Myocyte (in vitro differentiated cells): ENCODE data around the gene TWIST1. TPM values are rescaled to one million over a fixed set of nuclear protein-coding genes. Genes with fewer than 3 reads are reported as not detected.

Experiments used
- DNase-seq: peaks from one replicate; pipeline ENCODE4 v3.0.0-alpha.2; 2012; ENCODE audit warnings: low read depth
- total RNA-seq: library from RNA; depleted of rRNA; stranded (reverse); fragments of >200 nt; gene quantifications from 2 replicates; pipeline ENCODE4 v1.2.3, GENCODE V29; 2014

Gene TWIST1
- total RNA-seq, 1 donor from 2014 or later: 24.7 TPM

DNA sequence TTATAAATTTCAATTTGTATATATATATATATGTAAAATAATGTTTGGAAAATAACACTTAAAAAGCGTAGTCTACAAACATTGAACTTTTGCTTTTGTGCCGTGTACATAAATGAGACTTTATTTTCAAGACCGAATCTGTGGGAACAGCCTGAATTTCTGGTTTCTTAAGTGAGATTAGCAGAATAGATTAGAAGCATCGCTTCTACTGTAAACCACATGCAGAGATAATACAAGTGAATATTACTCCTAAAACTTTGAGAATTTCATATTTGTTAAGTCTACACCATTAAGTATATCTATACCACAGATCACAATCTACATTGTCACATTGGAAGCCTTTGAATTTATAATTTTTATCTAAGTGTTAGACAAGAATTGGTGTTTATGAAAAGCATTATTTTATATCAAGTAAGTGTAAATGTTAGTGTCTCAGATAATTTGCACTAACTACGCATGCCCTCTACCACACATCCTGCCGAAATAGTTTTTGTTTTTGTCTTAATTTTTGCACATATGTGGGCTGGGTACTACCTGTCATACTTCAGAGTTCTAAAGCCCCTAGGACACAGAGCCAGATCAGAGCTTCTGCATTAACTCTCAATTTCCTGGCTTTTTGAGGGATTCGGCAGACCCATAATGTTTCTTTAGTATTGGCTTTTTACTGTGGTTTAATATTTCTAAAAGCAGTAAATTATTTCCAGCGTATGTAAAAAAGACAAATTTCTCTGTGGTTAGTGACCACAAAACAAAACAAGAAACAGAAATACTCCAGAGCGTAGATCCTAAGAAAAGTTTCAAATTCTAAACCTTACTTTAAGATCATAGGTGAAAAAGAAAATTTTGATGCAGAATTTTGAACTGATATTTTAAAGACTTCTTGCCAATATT, 20.0 kb downstream of the TWIST1 start:
- no peak for DNase-seq

GRCh38 chr7:19095353-19095860, 22.0 kb downstream of the TWIST1 start:
- no peak for DNase-seq

- no peak for DNase-seq
These were observed 22.7 kb downstream of the TWIST1 start for GRCh38 chr7:19094598-19095352.

DNA sequence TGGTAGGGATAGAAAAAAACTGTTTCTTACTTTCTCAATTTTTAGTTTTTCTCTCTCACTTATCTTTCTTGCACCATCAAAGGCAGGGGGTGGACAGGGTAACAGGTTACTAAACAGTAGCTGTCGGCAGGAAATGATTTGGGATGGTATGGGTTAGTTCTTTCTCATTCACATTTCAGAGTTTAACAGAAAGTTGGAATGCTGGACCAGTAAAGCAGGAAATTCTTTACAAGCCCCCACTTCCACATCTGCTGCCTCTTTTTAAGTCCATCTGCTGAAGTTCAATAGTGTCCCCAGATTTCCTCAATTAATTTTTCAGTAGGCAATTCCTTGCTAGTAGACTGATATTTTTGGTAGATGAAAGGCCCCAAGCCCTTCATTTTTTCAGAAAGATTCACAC, 23.3 kb downstream of the TWIST1 start:
- no peak for DNase-seq

DNA sequence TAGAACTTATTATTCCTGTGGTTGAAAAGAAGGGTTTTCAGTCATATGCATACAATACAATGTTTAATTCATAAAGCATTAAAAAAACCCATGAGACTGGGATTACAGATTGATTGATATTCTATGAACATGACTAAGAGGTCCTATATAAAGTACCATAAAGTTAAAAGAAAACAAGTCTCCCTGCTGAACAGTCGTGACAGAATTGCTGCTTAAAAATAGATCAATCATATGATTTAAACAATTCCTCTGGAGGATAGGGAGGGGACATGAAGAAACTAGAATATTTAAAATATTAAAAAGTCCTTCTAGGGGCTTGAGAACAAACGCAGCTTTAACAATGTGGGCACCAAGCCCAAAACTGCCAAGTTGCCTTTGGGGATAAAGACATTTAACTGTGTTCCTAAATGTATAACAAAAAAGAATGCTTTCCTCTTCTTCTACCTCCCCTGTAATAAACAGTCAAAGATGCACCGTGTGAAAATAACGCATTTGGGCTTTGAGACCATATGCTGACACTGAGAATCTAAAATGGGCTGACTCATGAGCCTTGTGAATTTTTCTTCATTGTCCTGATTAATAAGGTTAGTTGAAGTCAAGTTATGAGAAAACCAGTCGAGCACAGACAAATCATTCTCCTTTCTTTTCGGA, 25.8 kb downstream of the TWIST1 start:
- no peak for DNase-seq

DNA sequence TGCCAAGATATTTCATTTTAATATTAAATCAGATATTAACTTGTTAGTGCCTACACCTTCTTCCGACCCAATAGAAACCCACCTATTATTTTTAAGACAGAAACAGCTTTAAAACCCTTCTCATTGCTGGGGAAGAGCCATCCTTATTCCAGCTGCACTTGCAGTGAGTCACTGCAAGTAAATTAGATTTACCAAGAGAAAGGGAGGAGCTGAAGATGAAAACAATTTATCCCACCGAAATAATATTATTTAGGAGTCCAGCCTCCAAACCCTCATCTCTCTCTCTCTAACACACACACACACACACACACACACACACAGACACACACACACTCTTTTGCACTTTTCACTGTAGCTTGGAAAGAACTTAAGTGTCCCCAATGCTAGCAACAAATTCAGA, 26.9 kb downstream of the TWIST1 start:
- DNase-seq: no peak

DNA sequence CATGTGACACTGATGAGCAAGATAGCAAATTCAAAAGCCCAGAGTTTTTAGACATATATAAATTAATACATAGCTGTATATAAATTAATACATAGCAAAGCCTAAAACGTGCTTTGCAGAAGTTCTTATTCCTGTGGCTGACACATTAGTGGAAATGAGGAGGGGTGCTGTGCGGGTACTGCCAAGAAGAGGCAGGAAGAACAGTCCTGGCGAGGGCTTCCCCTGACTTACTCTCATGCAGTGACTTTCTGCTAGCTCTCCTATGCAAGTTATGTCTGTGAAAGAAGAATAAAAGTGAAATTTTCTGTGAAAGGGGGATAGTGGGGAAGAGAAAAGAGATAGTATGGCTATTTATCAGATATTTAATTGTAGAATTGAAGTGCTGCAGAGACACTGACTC, 27.6 kb downstream of the TWIST1 start:
- DNase-seq: no peak

DNA sequence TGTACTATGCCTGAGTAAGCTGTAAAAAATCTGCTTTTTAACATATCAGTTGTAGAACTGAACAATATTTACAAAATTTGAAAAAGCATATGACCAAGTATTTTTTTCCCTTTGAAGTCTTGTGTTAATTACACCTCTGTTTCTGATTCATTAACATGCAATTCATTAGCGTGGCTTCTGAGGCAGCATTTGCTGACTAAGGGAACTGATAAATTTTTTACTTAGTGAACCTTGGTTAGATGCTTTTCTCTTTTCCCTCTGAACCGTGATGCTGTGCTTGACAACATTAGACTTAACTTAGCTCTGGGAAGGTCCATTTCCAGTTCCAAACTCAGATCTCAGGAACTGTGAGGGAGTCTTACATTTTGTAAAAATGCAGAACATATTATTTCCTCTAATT, 28.1 kb downstream of the TWIST1 start:
- no peak for DNase-seq

- DNase-seq: no peak
These were observed 37.3 kb downstream of the TWIST1 start for GRCh38 chr7:19080093-19080492.

DNA sequence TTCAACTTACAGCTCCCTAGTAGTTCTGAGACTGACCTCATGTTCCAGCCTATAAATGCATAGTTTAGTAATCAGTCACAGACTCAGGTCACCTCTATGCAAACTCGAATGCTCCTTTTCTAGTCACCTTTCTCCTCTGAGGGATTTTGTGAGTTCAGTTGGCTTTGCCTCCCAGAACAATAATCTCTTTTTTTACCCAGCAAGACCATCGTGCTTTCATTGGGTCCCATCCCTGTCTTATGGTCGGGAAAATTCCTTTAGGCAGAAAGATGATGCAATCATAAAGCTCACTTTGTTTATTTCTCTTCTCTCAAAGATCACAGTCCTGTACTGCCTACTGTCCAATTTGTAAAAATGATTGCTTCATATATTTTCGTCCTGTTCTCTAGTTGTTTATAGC, 38.4 kb downstream of the TWIST1 start:
- DNase-seq: no peak

GRCh38 chr7:19069842-19070241, 47.6 kb downstream of the TWIST1 start:
- DNase-seq: peak; percentile 15

DNA sequence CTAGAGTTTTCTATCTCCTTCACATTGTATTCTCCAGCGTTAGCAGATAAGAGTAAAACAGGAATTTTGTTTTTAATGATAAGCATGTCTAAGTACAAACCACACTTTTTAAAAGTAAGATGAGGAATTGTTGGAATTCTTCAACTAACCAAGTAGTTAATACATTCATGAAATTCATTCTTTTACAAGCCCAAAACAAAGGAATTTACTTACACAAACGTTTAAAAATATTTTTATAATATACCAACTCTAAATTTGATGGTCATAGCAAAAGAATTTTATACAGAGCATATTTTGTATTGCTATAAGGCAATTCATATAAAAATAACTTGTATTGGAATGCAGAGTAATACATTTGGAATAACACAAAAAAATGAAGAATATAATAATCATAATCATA, 51.3 kb downstream of the TWIST1 start:
- DNase-seq: no peak

Other genes with a start within 250 kb of the TWIST1 start
- gene FERD3L, start 27.8 kb upstream of the TWIST1 start, total RNA-seq: not detected in 2 replicates